HEK293 (cell line): ENCODE data around the gene BIRC3.

ENCODE experiments used
- CTCF ChIA-PET: fragments of 350-600 bp; formaldehyde crosslinking; extraction: SDS; loops from one replicate; lab custom pipeline; 2021; ENCODE audit warnings: antibody characterized with exemption; lab: Yijun Ruan, JAX
- POLR2A ChIA-PET: fragments of 300-600 bp; formaldehyde crosslinking; extraction: SDS; loops from one replicate; lab custom pipeline; 2020; ENCODE audit warnings: antibody characterized with exemption, inconsistent platforms; lab: Yijun Ruan, JAX
- H3K27ac ChIP-seq: fragments of 200-500 bp; sonication (Bioruptor generic); 2 replicates; pipeline ENCODE4 v1.5.1; 2014; ENCODE audit warnings: low read depth, low read length, control low read depth, inconsistent platforms; ENCODE audit errors: extremely low read depth
- H3K36me3 ChIP-seq, 2 experiments: fragments of 200-500 bp in 1 of 2; sonication (Bioruptor generic) in 1 of 2; 1 replicate in 1 of 2; 2 replicates in 1 of 2; pipeline ENCODE4 v1.5.1; 2014 to 2017; ENCODE audit warnings: inconsistent platforms in 2 of 2, low read length in 2 of 2; ENCODE audit not compliant: control insufficient read depth in 2 of 2, insufficient read depth in 1 of 2
- H3K4me1 ChIP-seq: fragments of 200-500 bp; sonication (Bioruptor generic); 2 replicates; pipeline ENCODE4 v1.5.1; 2014; ENCODE audit warnings: mild to moderate bottlenecking, low read length, inconsistent platforms; ENCODE audit not compliant: control insufficient read depth, insufficient read depth
- H3K4me3 ChIP-seq: 2 replicates; pipeline ENCODE4 v1.5.1; 2011; ENCODE audit warnings: low read depth, mild to moderate bottlenecking, control low read depth, low read length, moderate library complexity
- H3K9me3 ChIP-seq: fragments of 200-500 bp; sonication (Bioruptor generic); 2 replicates; pipeline ENCODE4 v1.5.1; 2014; ENCODE audit warnings: low read depth, low read length, inconsistent platforms; ENCODE audit not compliant: control insufficient read depth, insufficient read depth
- BCL11B ChIP-seq: fragments of 450-650 bp; formaldehyde crosslinking; IDR thresholded peaks from 2 replicates; pipeline ENCODE4 v1.5.1; 2016; ENCODE audit warnings: low read depth, missing biosample characterization, missing genetic modification characterization
- HOXA7 ChIP-seq: sonication (generic); formaldehyde crosslinking; IDR thresholded peaks from 2 replicates; pipeline ENCODE4 v1.8.1; 2022; ENCODE audit warnings: missing genetic modification reagents, borderline replicate concordance
- SCRT1 ChIP-seq: fragments of 450-650 bp; formaldehyde crosslinking; IDR thresholded peaks from 2 replicates; pipeline ENCODE4 v1.5.1; 2016; ENCODE audit warnings: missing biosample characterization, missing genetic modification characterization, borderline replicate concordance
- SP7 ChIP-seq: fragments of 450-650 bp; formaldehyde crosslinking; IDR thresholded peaks from 2 replicates; pipeline ENCODE4 v1.5.1; 2016; ENCODE audit warnings: missing biosample characterization, missing genetic modification characterization
- YY1 ChIP-seq: fragments of 450-650 bp; formaldehyde crosslinking; IDR thresholded peaks from 2 replicates; pipeline ENCODE4 v1.5.1; 2018; ENCODE audit warnings: missing biosample characterization, missing genetic modification characterization
- ZNF133 ChIP-seq: fragments of 450-650 bp; formaldehyde crosslinking; IDR thresholded peaks from 2 replicates; pipeline ENCODE4 v1.5.1; 2016; ENCODE audit warnings: missing biosample characterization, missing genetic modification characterization
- ZNF157 ChIP-seq: fragments of 450-650 bp; formaldehyde crosslinking; IDR thresholded peaks from 2 replicates; pipeline ENCODE4 v1.5.1; 2016; ENCODE audit warnings: missing biosample characterization, missing genetic modification characterization
- ZNF169 ChIP-seq: fragments of 450-650 bp; formaldehyde crosslinking; IDR thresholded peaks from 2 replicates; pipeline ENCODE4 v1.5.1; 2016; ENCODE audit warnings: missing biosample characterization, missing genetic modification characterization
- ZNF175 ChIP-seq: fragments of 450-650 bp; formaldehyde crosslinking; IDR thresholded peaks from 2 replicates; pipeline ENCODE4 v1.5.1; 2016; ENCODE audit warnings: missing biosample characterization, missing genetic modification characterization
- ZNF19 ChIP-seq: fragments of 450-650 bp; formaldehyde crosslinking; IDR thresholded peaks from 2 replicates; pipeline ENCODE4; 2016; ENCODE audit warnings: missing biosample characterization, missing genetic modification characterization, low read depth
- ZNF223 ChIP-seq: fragments of 450-650 bp; formaldehyde crosslinking; IDR thresholded peaks from 2 replicates; pipeline ENCODE4 v1.5.1; 2016; ENCODE audit warnings: missing biosample characterization, missing genetic modification characterization
- ZNF266 ChIP-seq: fragments of 450-650 bp; formaldehyde crosslinking; IDR thresholded peaks from 2 replicates; pipeline ENCODE4 v1.5.1; 2016; ENCODE audit warnings: missing biosample characterization, missing genetic modification characterization, low read depth
- ZNF292 ChIP-seq: fragments of 450-650 bp; formaldehyde crosslinking; IDR thresholded peaks from 2 replicates; pipeline ENCODE4 v1.5.1; 2016; ENCODE audit warnings: low read depth, missing biosample characterization, missing genetic modification characterization, borderline replicate concordance
- ZNF404 ChIP-seq: fragments of 450-650 bp; formaldehyde crosslinking; IDR thresholded peaks from 2 replicates; pipeline ENCODE4 v1.5.1; 2017; ENCODE audit warnings: missing biosample characterization, missing genetic modification characterization
- ZNF426 ChIP-seq: fragments of 450-650 bp; formaldehyde crosslinking; IDR thresholded peaks from 2 replicates; pipeline ENCODE4 v1.5.1; 2017; ENCODE audit warnings: missing biosample characterization, missing genetic modification characterization, mild to moderate bottlenecking, inconsistent platforms, moderate library complexity
- ZNF548 ChIP-seq: fragments of 450-650 bp; formaldehyde crosslinking; IDR thresholded peaks from 2 replicates; pipeline ENCODE4 v1.5.1; 2016; ENCODE audit warnings: missing biosample characterization, missing genetic modification characterization
- ZNF596 ChIP-seq: fragments of 450-650 bp; IDR thresholded peaks from 2 replicates; pipeline ENCODE4 v1.5.0; 2018; ENCODE audit warnings: missing biosample characterization, mild to moderate bottlenecking, missing genetic modification characterization, moderate library complexity
- ZNF701 ChIP-seq: fragments of 450-650 bp; formaldehyde crosslinking; IDR thresholded peaks from 2 replicates; pipeline ENCODE4 v1.5.1; 2016; ENCODE audit warnings: missing biosample characterization, missing genetic modification characterization
- ZNF768 ChIP-seq: fragments of 450-650 bp; formaldehyde crosslinking; IDR thresholded peaks from 2 replicates; pipeline ENCODE4 v1.5.1; 2018; ENCODE audit warnings: missing biosample characterization, mild to moderate bottlenecking, missing genetic modification characterization
- ZNF843 ChIP-seq: fragments of 450-650 bp; formaldehyde crosslinking; IDR thresholded peaks from 2 replicates; pipeline ENCODE4 v1.5.1; 2016; ENCODE audit warnings: missing biosample characterization, missing genetic modification characterization
- ZSCAN30 ChIP-seq: fragments of 450-650 bp; IDR thresholded peaks from 2 replicates; pipeline ENCODE4 v1.5.1; 2018; ENCODE audit warnings: missing biosample characterization, mild to moderate bottlenecking, missing genetic modification characterization, moderate library complexity
- TF ChIP-seq, protein P1 (sequence below): fragments of 450-650 bp; formaldehyde crosslinking; IDR thresholded peaks from 2 replicates; pipeline ENCODE4 v1.5.1; 2017; ENCODE audit warnings: missing biosample characterization, missing genetic modification characterization
- TF ChIP-seq, protein P2 (sequence below): fragments of 450-650 bp; formaldehyde crosslinking; IDR thresholded peaks from 2 replicates; pipeline ENCODE4 v1.5.1; 2016; ENCODE audit warnings: missing biosample characterization, missing genetic modification characterization, low read depth
- TF ChIP-seq, protein P3 (sequence below): fragments of 450-650 bp; formaldehyde crosslinking; IDR thresholded peaks from 2 replicates; pipeline ENCODE4 v1.5.1; 2016; ENCODE audit warnings: missing biosample characterization, missing genetic modification characterization
- TF ChIP-seq, protein P4 (sequence below): IDR thresholded peaks from 2 replicates; pipeline ENCODE4 v1.6.1; 2011; ENCODE audit warnings: mild to moderate bottlenecking, low read depth, low read length, borderline replicate concordance
- TF ChIP-seq, protein P5 (sequence below): fragments of 450-650 bp; formaldehyde crosslinking; IDR thresholded peaks from 2 replicates; pipeline ENCODE4 v1.5.1; 2016; ENCODE audit warnings: missing biosample characterization, missing genetic modification characterization

The BIRC3 gene

DNA sequence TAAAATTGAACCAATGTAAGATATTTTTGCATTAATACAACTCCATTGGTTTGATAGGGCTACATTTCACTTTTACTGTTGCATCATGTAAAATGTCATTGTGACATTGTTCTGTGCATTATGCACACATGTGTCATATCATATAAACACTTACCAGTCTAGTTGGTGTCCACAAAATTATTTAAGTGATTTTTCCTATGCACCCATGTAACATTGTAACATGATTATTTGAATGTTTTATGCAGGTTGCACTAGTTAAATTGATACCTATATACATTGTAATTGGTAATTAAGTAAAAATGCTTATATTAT, 9.6 kb upstream of the BIRC3 start:
- POLR2A ChIA-PET: no interaction called here
- TF ChIP-seq ZSCAN30 (tag by site-specific recombination): no peak
- TF ChIP-seq ZNF223: no peak
- TF ChIP-seq ZNF133 (tag by site-specific recombination): no peak
- TF ChIP-seq, protein P1, sequence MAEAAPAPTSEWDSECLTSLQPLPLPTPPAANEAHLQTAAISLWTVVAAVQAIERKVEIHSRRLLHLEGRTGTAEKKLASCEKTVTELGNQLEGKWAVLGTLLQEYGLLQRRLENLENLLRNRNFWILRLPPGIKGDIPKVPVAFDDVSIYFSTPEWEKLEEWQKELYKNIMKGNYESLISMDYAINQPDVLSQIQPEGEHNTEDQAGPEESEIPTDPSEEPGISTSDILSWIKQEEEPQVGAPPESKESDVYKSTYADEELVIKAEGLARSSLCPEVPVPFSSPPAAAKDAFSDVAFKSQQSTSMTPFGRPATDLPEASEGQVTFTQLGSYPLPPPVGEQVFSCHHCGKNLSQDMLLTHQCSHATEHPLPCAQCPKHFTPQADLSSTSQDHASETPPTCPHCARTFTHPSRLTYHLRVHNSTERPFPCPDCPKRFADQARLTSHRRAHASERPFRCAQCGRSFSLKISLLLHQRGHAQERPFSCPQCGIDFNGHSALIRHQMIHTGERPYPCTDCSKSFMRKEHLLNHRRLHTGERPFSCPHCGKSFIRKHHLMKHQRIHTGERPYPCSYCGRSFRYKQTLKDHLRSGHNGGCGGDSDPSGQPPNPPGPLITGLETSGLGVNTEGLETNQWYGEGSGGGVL (tag by site-specific recombination): no peak
- TF ChIP-seq ZNF548 (tag by site-specific recombination): no peak
- TF ChIP-seq ZNF266 (tag by site-specific recombination): no peak
- TF ChIP-seq ZNF175 (tag by site-specific recombination): no peak
- TF ChIP-seq, protein P2, sequence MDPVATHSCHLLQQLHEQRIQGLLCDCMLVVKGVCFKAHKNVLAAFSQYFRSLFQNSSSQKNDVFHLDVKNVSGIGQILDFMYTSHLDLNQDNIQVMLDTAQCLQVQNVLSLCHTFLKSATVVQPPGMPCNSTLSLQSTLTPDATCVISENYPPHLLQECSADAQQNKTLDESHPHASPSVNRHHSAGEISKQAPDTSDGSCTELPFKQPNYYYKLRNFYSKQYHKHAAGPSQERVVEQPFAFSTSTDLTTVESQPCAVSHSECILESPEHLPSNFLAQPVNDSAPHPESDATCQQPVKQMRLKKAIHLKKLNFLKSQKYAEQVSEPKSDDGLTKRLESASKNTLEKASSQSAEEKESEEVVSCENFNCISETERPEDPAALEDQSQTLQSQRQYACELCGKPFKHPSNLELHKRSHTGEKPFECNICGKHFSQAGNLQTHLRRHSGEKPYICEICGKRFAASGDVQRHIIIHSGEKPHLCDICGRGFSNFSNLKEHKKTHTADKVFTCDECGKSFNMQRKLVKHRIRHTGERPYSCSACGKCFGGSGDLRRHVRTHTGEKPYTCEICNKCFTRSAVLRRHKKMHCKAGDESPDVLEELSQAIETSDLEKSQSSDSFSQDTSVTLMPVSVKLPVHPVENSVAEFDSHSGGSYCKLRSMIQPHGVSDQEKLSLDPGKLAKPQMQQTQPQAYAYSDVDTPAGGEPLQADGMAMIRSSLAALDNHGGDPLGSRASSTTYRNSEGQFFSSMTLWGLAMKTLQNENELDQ (tag by site-specific recombination): no peak
- TF ChIP-seq ZNF701 (tag by site-specific recombination): no peak
- TF ChIP-seq ZNF157: no peak
- no peak for TF ChIP-seq YY1
- no peak for TF ChIP-seq BCL11B
- TF ChIP-seq ZNF768 (tag by site-specific recombination): no peak
- TF ChIP-seq ZNF843: no peak
- TF ChIP-seq, protein P3, sequence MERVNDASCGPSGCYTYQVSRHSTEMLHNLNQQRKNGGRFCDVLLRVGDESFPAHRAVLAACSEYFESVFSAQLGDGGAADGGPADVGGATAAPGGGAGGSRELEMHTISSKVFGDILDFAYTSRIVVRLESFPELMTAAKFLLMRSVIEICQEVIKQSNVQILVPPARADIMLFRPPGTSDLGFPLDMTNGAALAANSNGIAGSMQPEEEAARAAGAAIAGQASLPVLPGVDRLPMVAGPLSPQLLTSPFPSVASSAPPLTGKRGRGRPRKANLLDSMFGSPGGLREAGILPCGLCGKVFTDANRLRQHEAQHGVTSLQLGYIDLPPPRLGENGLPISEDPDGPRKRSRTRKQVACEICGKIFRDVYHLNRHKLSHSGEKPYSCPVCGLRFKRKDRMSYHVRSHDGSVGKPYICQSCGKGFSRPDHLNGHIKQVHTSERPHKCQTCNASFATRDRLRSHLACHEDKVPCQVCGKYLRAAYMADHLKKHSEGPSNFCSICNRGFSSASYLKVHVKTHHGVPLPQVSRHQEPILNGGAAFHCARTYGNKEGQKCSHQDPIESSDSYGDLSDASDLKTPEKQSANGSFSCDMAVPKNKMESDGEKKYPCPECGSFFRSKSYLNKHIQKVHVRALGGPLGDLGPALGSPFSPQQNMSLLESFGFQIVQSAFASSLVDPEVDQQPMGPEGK (tag by site-specific recombination): no peak
- TF ChIP-seq SP7 (tag by site-specific recombination): no peak
- no peak for TF ChIP-seq ZNF169 (tag by site-specific recombination)
- TF ChIP-seq, protein P4, sequence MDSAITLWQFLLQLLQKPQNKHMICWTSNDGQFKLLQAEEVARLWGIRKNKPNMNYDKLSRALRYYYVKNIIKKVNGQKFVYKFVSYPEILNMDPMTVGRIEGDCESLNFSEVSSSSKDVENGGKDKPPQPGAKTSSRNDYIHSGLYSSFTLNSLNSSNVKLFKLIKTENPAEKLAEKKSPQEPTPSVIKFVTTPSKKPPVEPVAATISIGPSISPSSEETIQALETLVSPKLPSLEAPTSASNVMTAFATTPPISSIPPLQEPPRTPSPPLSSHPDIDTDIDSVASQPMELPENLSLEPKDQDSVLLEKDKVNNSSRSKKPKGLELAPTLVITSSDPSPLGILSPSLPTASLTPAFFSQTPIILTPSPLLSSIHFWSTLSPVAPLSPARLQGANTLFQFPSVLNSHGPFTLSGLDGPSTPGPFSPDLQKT: no peak
- H3K4me1 ChIP-seq: 0 out of 2 replicates have a peak, but pooled peaks cover 3% of the 10 kb centered on the region
- H3K4me3 ChIP-seq: no peak overlapping the region
- no peak overlapping the region for H3K27ac ChIP-seq
- H3K9me3 ChIP-seq: no peaks in the 10 kb centered on the region
- CTCF ChIA-PET: interaction anchor here (0.6 to 3.6 kb wide), 6 partner anchors 19 to 1583 kb away, joined by 3 to 20 read pairs (median 4); no protein-coding TSS in a partner anchor
- H3K36me3 ChIP-seq: no peaks in the 10 kb centered on the region

DNA sequence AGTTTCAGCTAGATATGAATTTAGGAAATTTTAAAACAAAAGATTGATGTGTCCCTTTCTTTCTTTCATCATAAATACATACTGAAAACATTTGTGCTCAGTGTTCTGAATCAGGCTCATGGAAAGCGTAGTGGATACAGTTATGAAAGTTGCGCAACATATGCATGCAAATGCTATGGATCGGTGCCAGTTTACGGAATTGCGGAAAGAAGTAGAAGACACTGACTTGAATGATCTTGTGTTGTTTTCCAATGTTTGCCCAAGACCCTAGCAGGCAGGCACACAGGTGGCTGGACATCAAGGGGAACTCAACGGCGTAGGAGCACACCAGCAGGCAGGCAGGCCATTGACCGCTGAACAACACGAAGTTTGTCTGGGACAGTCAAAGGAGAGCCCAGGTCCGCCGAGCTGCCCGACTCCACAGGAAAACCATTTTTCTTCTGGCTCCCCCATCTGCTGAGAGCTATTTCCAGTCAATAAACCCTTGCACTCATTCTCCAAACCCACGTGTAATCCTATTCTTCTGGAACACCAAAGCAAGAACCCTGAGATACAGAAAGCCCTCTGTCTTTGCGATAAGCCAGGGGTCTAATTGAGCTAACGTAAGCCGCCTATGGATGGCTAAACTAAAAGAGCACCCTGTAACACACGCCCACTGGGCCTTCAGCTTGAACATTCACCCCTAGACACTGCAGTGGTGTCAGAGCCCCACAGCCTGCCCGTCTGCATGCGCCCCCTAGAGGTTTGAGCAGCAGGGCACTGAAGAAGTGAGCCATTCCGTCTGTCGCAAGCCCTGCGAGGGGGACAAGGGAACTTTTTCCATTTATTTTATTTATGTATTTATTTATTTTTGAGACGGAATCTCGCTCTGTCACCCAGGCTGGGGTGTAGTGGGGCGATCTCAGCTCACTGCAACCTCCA, 7.4 kb upstream of the BIRC3 start:
- H3K4me1 ChIP-seq: 0 out of 2 replicates have a peak, but pooled peaks cover 3% of the 10 kb centered on the region
- ChIA-PET CTCF (interaction anchor here (0.7 to 1.7 kb wide), 6 partner anchors 16 to 485 kb away, joined by 3 to 6 read pairs (median 3); no protein-coding TSS in a partner anchor), POLR2A (no interaction called here)
- H3K36me3 ChIP-seq: no peaks in the 10 kb centered on the region
- H3K9me3 ChIP-seq: no peaks in the 10 kb centered on the region
- no peak overlapping the region for H3K27ac ChIP-seq
- H3K4me3 ChIP-seq: no peak overlapping the region
- TF ChIP-seq SCRT1 (no peak), HOXA7 (CRISPR knock-in tag) (no peak), ZNF19 (tag by site-specific recombination) (no peak), ZNF426 (tag by site-specific recombination) (no peak), ZNF404 (tag by site-specific recombination) (no peak), ZNF292 (tag by site-specific recombination) (no peak), ZNF596 (tag by site-specific recombination) (no peak)
- TF ChIP-seq, protein P5, sequence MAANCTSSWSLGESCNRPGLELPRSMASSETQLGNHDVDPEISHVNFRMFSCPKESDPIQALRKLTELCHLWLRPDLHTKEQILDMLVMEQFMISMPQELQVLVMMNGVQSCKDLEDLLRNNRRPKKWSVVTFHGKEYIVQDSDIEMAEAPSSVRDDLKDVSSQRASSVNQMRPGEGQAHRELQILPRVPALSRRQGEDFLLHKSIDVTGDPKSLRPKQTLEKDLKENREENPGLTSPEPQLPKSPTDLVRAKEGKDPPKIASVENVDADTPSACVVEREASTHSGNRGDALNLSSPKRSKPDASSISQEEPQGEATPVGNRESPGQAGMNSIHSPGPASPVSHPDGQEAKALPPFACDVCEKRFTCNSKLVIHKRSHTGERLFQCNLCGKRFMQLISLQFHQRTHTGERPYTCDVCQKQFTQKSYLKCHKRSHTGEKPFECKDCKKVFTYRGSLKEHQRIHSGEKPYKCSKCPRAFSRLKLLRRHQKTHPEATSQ: no peak
